Astrocyte (in vitro differentiated cells and primary cell): ENCODE data around the gene APOL1. TPM values are rescaled to one million over a fixed set of nuclear protein-coding genes. Genes with fewer than 3 reads are reported as not detected.

ENCODE experiments used
- DNase-seq: peaks from one replicate; pipeline ENCODE4 v3.0.0-alpha.2; 2010; ENCODE audit warnings: low read depth
- FAIRE-seq: peaks from 2 replicates; lab custom pipeline; 2011; peaks lifted over from hg19 to GRCh38; lab: Jason Lieb, UNC
- H2AFZ ChIP-seq: 2 replicates; pipeline ENCODE4 v1.6.0; 2012; ENCODE audit warnings: low read depth, low read length, inconsistent platforms
- H3K27ac ChIP-seq: 2 replicates; pipeline ENCODE4 v1.5.1; 2011; ENCODE audit warnings: low read depth, low read length, inconsistent platforms
- H3K27me3 ChIP-seq: 2 replicates; pipeline ENCODE4 v1.6.0; 2011; ENCODE audit warnings: low read length, inconsistent platforms; ENCODE audit not compliant: insufficient read depth
- H3K36me3 ChIP-seq: 2 replicates; pipeline ENCODE4 v1.5.1; 2011; ENCODE audit warnings: low read length, inconsistent platforms; ENCODE audit not compliant: insufficient read depth
- H3K4me1 ChIP-seq: 2 replicates; pipeline ENCODE4 v1.5.1; 2011; ENCODE audit warnings: low read length, inconsistent platforms; ENCODE audit not compliant: insufficient read depth
- H3K4me2 ChIP-seq: 2 replicates; pipeline ENCODE4 v1.6.0; 2012; ENCODE audit warnings: low read length, inconsistent platforms
- H3K4me3 ChIP-seq: 2 replicates; pipeline ENCODE4 v1.5.1; 2011; ENCODE audit warnings: low read depth, mild to moderate bottlenecking, low read length, inconsistent platforms; ENCODE audit not compliant: insufficient read depth
- H3K79me2 ChIP-seq: 2 replicates; pipeline ENCODE4 v1.6.0; 2012; ENCODE audit warnings: mild to moderate bottlenecking, low read length, inconsistent platforms; ENCODE audit not compliant: insufficient read depth
- H3K9ac ChIP-seq: 2 replicates; pipeline ENCODE4 v1.6.0; 2012; ENCODE audit warnings: mild to moderate bottlenecking, low read length, inconsistent platforms
- H3K9me3 ChIP-seq: 2 replicates; pipeline ENCODE4 v1.5.1; 2012; ENCODE audit warnings: low read depth, mild to moderate bottlenecking, low read length, inconsistent platforms; ENCODE audit not compliant: insufficient read depth
- H4K20me1 ChIP-seq: 2 replicates; pipeline ENCODE4 v1.6.0; 2012; ENCODE audit warnings: low read length, inconsistent platforms; ENCODE audit not compliant: insufficient read depth
- H3K27ac Mint-ChIP-seq: one replicate; pipeline ENCODE4 v1.8.0; 2021; ENCODE audit warnings: mild to moderate bottlenecking, mixed read lengths; ENCODE audit not compliant: unreplicated experiment
- H3K27me3 Mint-ChIP-seq: one replicate; pipeline ENCODE4 v1.8.0; 2021; ENCODE audit warnings: low read depth, mixed read lengths; ENCODE audit not compliant: unreplicated experiment
- H3K36me3 Mint-ChIP-seq: one replicate; pipeline ENCODE4 v1.8.0; 2021; ENCODE audit warnings: low read depth, mixed read lengths; ENCODE audit not compliant: unreplicated experiment
- H3K4me1 Mint-ChIP-seq: one replicate; pipeline ENCODE4 v1.8.0; 2021; ENCODE audit warnings: low read depth, mixed read lengths; ENCODE audit not compliant: unreplicated experiment
- H3K4me3 Mint-ChIP-seq: one replicate; pipeline ENCODE4 v1.8.0; 2021; ENCODE audit warnings: mild to moderate bottlenecking, moderate library complexity, mixed read lengths; ENCODE audit not compliant: unreplicated experiment
- H3K9me3 Mint-ChIP-seq: one replicate; pipeline ENCODE4 v1.8.0; 2021; ENCODE audit warnings: mild to moderate bottlenecking, mixed read lengths; ENCODE audit not compliant: unreplicated experiment
- CTCF ChIP-seq: IDR thresholded peaks from 2 replicates; pipeline ENCODE4 v1.5.1; 2011; ENCODE audit warnings: low read depth, mild to moderate bottlenecking, inconsistent platforms, low read length, moderate library complexity; ENCODE audit not compliant: insufficient read depth
- EZH2 ChIP-seq: IDR thresholded peaks from 2 replicates; pipeline ENCODE4 v1.6.1; 2012; ENCODE audit warnings: mild to moderate bottlenecking, low read length, inconsistent platforms; ENCODE audit not compliant: insufficient read depth
- total RNA-seq: library from RNA; stranded (reverse); gene quantifications from 2 replicates; pipeline ENCODE4 v1.2.1, GENCODE V29; 2021

Gene APOL1
- total RNA-seq, 1 donor from 2014 or later = 3.9 TPM

GRCh38 chr22:36291831-36292740 lies 39.2 kb downstream of the APOL1 start:
- no peaks in the 10 kb centered on the region for H3K4me1 ChIP-seq
- Mint-ChIP-seq H3K36me3 (peaks cover 28% of the 10 kb centered on the region), H3K9me3 (no peaks in the 10 kb centered on the region), H3K27ac (peak overlapping the region; percentile 80), H3K4me3 (peak overlapping the region; percentile 57), H3K4me1 (peaks cover 23% of the 10 kb centered on the region), H3K27me3 (no peaks in the 10 kb centered on the region)
- H3K27ac ChIP-seq = no peak overlapping the region
- no peak overlapping the region for H3K4me2 ChIP-seq
- H3K4me3 ChIP-seq = no peak overlapping the region
- DNase-seq = no peak
- H4K20me1 ChIP-seq = peaks cover 86% of the 10 kb centered on the region
- TF ChIP-seq CTCF (no peak), EZH2 (no peak)
- no peak for FAIRE-seq
- H2AFZ ChIP-seq = no peak overlapping the region
- peaks cover 75% of the 10 kb centered on the region for H3K79me2 ChIP-seq
- peaks cover 76% of the 10 kb centered on the region for H3K36me3 ChIP-seq
- no peak overlapping the region for H3K9ac ChIP-seq
- no peaks in the 10 kb centered on the region for H3K9me3 ChIP-seq
- no peaks in the 10 kb centered on the region for H3K27me3 ChIP-seq

- H3K4me1 Mint-ChIP-seq = peaks cover 29% of the 10 kb centered on the region
- DNase-seq = no peak
- no peaks in the 10 kb centered on the region for H3K9me3 Mint-ChIP-seq
- Histone ChIP-seq H3K9me3 (no peaks in the 10 kb centered on the region), H3K4me1 (no peaks in the 10 kb centered on the region), H3K27me3 (no peaks in the 10 kb centered on the region), H3K27ac (no peak overlapping the region), H3K9ac (no peak overlapping the region), H3K4me3 (no peak overlapping the region), H4K20me1 (peaks cover 87% of the 10 kb centered on the region), H3K79me2 (peaks cover 80% of the 10 kb centered on the region), H3K4me2 (no peak overlapping the region), H2AFZ (no peak overlapping the region), H3K36me3 (peaks cover 79% of the 10 kb centered on the region)
- TF ChIP-seq EZH2 (no peak), CTCF (no peak)
- no peak overlapping the region for H3K4me3 Mint-ChIP-seq
- H3K27ac Mint-ChIP-seq = peak overlapping the region; percentile 62
- no peak for FAIRE-seq
- H3K27me3 Mint-ChIP-seq = no peaks in the 10 kb centered on the region
- H3K36me3 Mint-ChIP-seq = peaks cover 30% of the 10 kb centered on the region
These were observed 40.0 kb downstream of the APOL1 start for GRCh38 chr22:36292823-36293530.
